Measurements from ENCODE around the gene SLC7A5.
A peak's percentile ranks its signal among the peaks of the same experiment; 100 is the strongest.
"Not testable (repeated sequence)": the region's sequence is repeated elsewhere in the genome, so short reads cannot be mapped to it uniquely, and the experiment has no call there.

SLC7A5 gene

DNA sequence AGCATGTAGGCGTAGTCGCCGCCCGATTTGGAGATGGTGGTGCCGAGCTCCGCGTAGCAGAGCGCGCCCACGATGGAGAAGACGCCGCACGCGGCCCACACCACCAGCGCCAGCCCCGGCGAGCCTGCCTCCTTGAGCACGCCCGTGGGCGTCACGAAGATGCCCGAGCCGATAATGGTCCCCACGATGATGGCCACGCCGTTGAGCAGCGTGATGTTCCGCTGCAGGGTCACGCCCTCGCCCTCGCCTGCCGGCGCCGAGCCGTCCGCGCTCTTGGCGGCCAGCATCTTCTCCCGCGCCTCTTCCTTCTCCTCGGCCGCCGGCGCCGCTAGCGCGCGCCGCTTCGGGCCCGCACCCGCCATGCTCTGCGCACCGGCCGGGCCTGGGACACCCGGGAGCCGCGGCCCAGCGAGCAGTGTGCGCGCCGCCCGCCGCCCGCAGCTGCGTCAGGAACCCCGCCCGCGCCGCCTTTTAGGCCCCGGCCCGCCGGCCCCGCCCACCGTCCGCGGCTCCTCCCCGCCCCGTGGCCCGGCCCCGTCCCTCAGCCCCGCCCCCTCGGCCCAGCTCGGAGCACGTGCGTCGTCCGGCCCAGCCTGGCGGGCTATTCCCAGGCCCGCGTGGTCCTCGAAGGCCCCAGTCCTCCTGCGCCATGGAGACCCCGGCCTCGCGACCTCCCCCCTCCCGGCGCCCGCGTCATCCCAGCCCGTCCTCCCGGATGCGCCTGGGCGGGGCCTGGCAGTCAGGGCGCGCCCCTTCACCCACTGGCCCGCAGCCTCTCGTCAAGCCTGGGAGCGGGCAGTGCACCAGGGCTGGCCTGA, at the start of gene SLC7A5:
TSS of gene SLC7A5 (minus strand) at position 447 of the 818 bp plus-strand sequence. CDS start at position 362, 85 bp downstream.
- intact Hi-C loops (cut with DNase I; ENCODE audit: low total_unique reads); H3K36me3 ChIP-seq; H3K9me3 ChIP-seq: not testable (repeated sequence)
- H3K4me3 ChIP-seq, result peak within 1 kb of the TSS; percentile 51 to 60
- peaks cover 0 to 24% (median 15%) of the 10 kb centered on the region in 4 donors for H3K4me1 ChIP-seq
- DNase-seq, result peak; percentile 53 to 87
- H3K27ac ChIP-seq, result peak within 1 kb of the TSS; percentile 45 to 66
- H3K27me3 ChIP-seq, result peaks cover 0 to 19% of the 10 kb centered on the region in 2 donors

- H3K9me3 ChIP-seq, result no peaks in the 10 kb centered on the region
- peak overlapping the region; percentile 44 to 59 for H3K27ac ChIP-seq
- H3K4me1 ChIP-seq, result peaks cover 0 to 20% (median 12%) of the 10 kb centered on the region in 4 donors
- peak; percentile 64 to 90 for DNase-seq
- H3K4me3 ChIP-seq, result peak overlapping the region; percentile 25
- peaks cover 0 to 5% of the 10 kb centered on the region in 2 donors for H3K27me3 ChIP-seq
- H3K36me3 ChIP-seq, result no peaks in the 10 kb centered on the region
- TF ChIP-seq CTCF (IDR thresholded peaks at IDR 0.05), result no peak
- intact Hi-C loops (cut with DNase I; ENCODE audit: low total_unique reads), result no loop called here
Measured at GRCh38 chr16:87918338-87918737, 49.0 kb upstream of the SLC7A5 start.

DNA sequence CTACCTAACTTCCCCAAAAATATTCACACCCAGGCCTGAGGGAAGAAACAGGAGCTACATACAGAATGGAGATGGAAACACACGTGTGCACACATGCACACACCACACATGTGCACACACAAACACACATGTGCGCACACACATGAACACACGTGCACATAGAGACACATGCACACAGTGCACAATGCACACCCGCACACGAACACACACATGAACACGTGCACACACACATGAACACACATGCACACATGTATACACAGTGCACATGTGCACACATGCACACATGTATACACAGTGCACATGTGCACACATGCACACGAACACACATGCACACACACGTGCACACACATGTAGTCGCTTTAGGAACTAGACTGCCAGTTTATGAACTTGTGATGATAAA, 48.2 kb upstream of the SLC7A5 start:
- Histone ChIP-seq H3K27ac (no peak overlapping the region), H3K9me3 (no peaks in the 10 kb centered on the region), H3K4me1 (peaks cover 0 to 14% (median 9%) of the 10 kb centered on the region in 4 donors), H3K27me3 (peaks cover 0 to 6% of the 10 kb centered on the region in 2 donors), H3K36me3 (no peaks in the 10 kb centered on the region), H3K4me3 (no peak overlapping the region)
- intact Hi-C loops (cut with DNase I; ENCODE audit: low total_unique reads), result no loop called here
- TF ChIP-seq CTCF (IDR thresholded peaks at IDR 0.05), result no peak
- DNase-seq, result no peak

DNA sequence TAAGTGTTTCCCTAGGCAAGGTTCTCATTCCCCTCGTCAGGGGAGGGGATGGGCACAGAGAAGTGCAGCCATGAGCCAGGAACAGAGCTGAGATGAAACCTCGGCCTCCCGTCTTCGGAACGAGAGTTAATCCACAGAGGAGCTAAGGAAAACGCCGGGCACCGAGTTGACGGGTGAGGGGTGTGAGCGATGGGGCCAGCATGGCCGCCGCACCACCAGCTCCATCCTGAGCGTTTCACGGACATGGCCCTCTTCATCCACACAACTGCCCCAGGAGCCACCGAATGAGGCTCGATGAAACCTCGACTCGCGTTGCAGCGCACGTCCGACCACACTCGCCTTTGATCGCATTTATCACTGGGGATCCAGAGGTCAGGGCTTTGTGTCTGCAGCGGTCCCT, 45.5 kb upstream of the SLC7A5 start:
- H3K36me3 ChIP-seq, result no peaks in the 10 kb centered on the region
- no peak overlapping the region for H3K4me3 ChIP-seq
- no peak overlapping the region for H3K27ac ChIP-seq
- intact Hi-C loops (cut with DNase I; ENCODE audit: low total_unique reads), result no loop called here
- H3K4me1 ChIP-seq, result peaks cover 0 to 26% (median 9%) of the 10 kb centered on the region in 4 donors
- TF ChIP-seq CTCF (IDR thresholded peaks at IDR 0.05), result no peak
- DNase-seq, result no peak
- H3K9me3 ChIP-seq, result no peaks in the 10 kb centered on the region
- H3K27me3 ChIP-seq, result peaks cover 0 to 6% of the 10 kb centered on the region in 2 donors

DNA sequence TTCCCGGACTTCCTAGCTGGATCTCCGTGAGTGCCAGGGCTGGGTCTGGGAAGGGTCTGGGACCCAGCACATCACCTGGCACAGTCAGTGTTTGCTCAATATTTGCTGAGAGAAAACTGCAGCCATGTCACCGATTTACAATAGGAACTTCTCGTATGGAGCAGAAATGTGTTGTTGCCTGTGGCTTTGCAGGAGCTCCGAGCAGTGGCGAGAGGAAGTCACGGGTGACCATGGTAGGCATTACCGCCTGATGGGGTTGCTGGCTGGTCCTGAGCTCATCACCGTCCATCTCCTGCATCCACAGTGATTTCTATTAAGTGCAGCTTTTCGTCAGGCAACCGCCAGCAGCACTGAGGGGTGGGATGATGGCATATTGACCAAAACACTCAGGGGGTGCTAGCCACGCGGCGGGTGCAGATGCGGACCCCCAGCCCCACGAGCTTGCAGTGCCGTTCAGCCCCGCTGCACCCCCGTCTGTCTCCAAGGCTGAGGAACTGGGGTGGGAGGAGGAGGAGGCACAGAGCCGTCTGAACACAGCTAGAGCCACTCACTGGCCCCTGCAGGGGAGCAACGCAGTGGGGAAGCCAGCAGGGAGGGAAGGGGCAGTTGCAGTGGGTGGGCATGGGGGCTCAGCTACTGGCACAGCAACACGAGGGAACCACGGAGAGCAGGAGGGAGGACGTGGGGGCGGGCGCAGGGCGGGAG, 44.9 kb upstream of the SLC7A5 start:
- H3K36me3 ChIP-seq; H3K27me3 ChIP-seq; DNase-seq; intact Hi-C loops (cut with DNase I; ENCODE audit: low total_unique reads); H3K4me3 ChIP-seq; H3K27ac ChIP-seq; H3K9me3 ChIP-seq: not testable (repeated sequence)
- peaks cover 0 to 32% (median 9%) of the 10 kb centered on the region in 4 donors for H3K4me1 ChIP-seq

- intact Hi-C loops (cut with DNase I; ENCODE audit: low total_unique reads); DNase-seq: not testable (repeated sequence)
Measured at GRCh38 chr16:87912691-87913090, 43.4 kb upstream of the SLC7A5 start.

DNA sequence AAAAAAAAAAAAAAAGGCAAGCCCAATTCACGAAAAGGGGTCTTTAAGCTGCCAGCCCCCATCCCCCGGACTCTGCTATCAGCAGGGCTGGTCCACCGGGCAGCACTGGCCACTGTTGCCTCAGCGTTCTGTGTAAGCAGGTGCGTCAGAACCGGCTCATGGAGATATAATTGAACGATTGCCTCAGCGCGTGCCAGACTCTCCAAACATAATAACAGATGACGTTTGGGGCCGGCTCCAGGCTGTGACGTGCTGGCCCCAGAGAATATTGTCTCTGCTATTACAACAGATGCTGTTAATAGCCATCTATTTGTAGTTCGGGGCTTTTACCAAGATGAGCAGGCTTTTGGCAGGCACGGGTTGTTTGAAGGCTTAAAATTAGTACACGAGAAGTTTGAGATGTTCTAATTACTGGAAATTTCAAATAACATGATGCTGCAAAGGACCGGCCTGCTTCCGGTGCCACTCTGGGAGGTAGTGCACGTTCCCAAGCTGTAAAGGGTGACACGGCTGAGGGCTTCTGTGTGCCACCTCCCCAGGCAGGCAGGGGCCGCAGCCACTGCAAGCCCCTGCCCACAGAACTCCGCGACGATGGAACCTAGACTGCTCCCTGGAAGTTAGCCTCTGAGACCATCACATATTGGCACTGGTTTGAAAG, 41.9 kb upstream of the SLC7A5 start:
- H3K4me3 ChIP-seq; intact Hi-C loops (cut with DNase I; ENCODE audit: low total_unique reads); H3K36me3 ChIP-seq; H3K9me3 ChIP-seq: not testable (repeated sequence)
- Histone ChIP-seq H3K27ac (peak overlapping the region; percentile 66 to 70), H3K4me1 (peaks cover 0 to 25% (median 4%) of the 10 kb centered on the region in 4 donors), H3K27me3 (peaks cover 0 to 19% of the 10 kb centered on the region in 2 donors)
- DNase-seq, result peak; percentile 93 to 97

More at GRCh38 chr16:87912691-87913090, 43.4 kb upstream of the SLC7A5 start:
- not testable (repeated sequence) for H3K27ac ChIP-seq, H3K36me3 ChIP-seq, H3K4me3 ChIP-seq, H3K9me3 ChIP-seq
- Histone ChIP-seq H3K4me1 (peaks cover 0 to 26% (median 4%) of the 10 kb centered on the region in 4 donors), H3K27me3 (peaks cover 0 to 19% of the 10 kb centered on the region in 2 donors)
